Sigmoid colon (tissue), 7 donors: Measurements from ENCODE around the gene QSOX1. TPM values are rescaled to one million over a fixed set of nuclear protein-coding genes. Genes with fewer than 3 reads are reported as not detected.

ENCODE experiments used
- DNase-seq: peaks from one replicate; pipeline ENCODE4 v3.0.0-alpha.2; 2019
- H3K27ac ChIP-seq, 4 donors: fragments of 200-600 bp; sonication (generic); one replicate each; pipeline ENCODE4 v1.5.1; 2016 to 2019; ENCODE audit warnings: mild to moderate bottlenecking in 1 of 4
- H3K27me3 ChIP-seq, 3 donors: fragments of 200-600 bp; sonication (generic); one replicate each; pipeline ENCODE4 v1.5.1; 2019; ENCODE audit warnings: mild to moderate bottlenecking in 1 of 3
- H3K36me3 ChIP-seq, 4 donors: fragments of 200-600 bp; sonication (generic); one replicate each; pipeline ENCODE4 v1.5.1; 2016 to 2019
- H3K4me1 ChIP-seq, 4 donors: fragments of 200-600 bp; sonication (generic); one replicate each; pipeline ENCODE4 v1.5.1; 2017 to 2019
- H3K4me3 ChIP-seq, 4 donors: fragments of 200-600 bp; sonication (generic); one replicate each; pipeline ENCODE4 v1.5.1; 2017 to 2019; ENCODE audit warnings: mild to moderate bottlenecking in 2 of 4, moderate library complexity in 1 of 4
- H3K9me3 ChIP-seq, 4 donors: fragments of 200-600 bp in 3 of 4; sonication (generic) in 3 of 4; one replicate each; pipeline versions ENCODE4 v1.5.1 to v1.6.1; 2013 to 2019
- EP300 ChIP-seq, 4 donors: sonication (generic); formaldehyde crosslinking; IDR thresholded peaks; one replicate each; pipeline ENCODE4 v1.6.1; 2017; ENCODE audit warnings: antibody characterized with exemption in 4 of 4
- POLR2A ChIP-seq, 2 donors: fragments of 450-650 bp; IDR thresholded peaks; one replicate each; pipeline ENCODE4 v1.6.1; 2016; ENCODE audit warnings: antibody characterized with exemption in 2 of 2, mild to moderate bottlenecking in 2 of 2, moderate library complexity in 2 of 2
- POLR2AphosphoS5 ChIP-seq, 4 donors: sonication (generic); formaldehyde crosslinking; IDR thresholded peaks; one replicate each; pipeline ENCODE4 v1.6.1; 2017; ENCODE audit warnings: antibody characterized with exemption in 4 of 4
- WGBS, 2 donors: extraction: QIAGEN DNeasy Blood & Tissue Kit; methylation state at CpG; one replicate each; pipeline ENCODE4 v1.1.7; 2013; 5-methylcytosine and 5-hydroxymethylcytosine counted together
- intact Hi-C: fragments of 100-400 bp; cut with DNase I; formaldehyde crosslinking; loops from one replicate; pipeline ENCODE4 v1.15.1; 2023
- polyA plus RNA-seq, 3 donors: library from polyadenylated mRNA; stranded (reverse); fragments of 200-250 nt; gene quantifications; one replicate each; pipeline ENCODE4 v1.2.3, GENCODE V29; 2013
- total RNA-seq, 4 donors: library from RNA; depleted of rRNA; stranded (reverse); fragments of >200 nt; gene quantifications; one replicate each; pipeline ENCODE4 v1.1.0, GENCODE V29; 2016
- TF ChIP-seq, protein P1 (sequence below), 4 experiments: fragments of 450-650 bp in 3 of 4; fragments of 200-600 bp in 1 of 4; IDR thresholded peaks; one replicate each; pipeline ENCODE4 v1.5.1; 2016 to 2019; ENCODE audit warnings: antibody characterized with exemption in 4 of 4, mild to moderate bottlenecking in 3 of 4, moderate library complexity in 2 of 4
- donor health status: healthy with polysubstance abuse.
- donor health status: Bipolar disorder and iron deficiency.
- donor health status: healthy.

The QSOX1 gene
- total and polyA plus RNA-seq, 7 donors, result 26.4 to 175 (median 71.9) TPM

DNA sequence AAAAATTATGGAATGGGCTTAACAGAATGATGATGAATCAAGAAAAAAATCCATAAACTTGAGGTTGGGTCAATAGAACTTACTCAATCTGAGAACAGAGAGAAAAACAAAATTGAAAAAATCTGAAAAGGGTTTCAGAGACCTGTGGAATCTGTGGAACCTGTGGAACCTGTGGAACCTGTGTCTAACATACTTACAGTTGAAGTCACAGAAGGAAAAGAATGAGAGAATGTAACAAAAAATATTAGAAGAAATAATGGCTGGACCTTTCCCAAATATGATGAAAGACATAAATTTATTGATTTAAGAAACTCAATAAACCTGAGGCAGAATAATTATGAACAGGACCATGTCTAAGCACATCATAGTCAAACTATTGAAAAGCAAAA lies 17.7 kb upstream of the QSOX1 start:
- Histone ChIP-seq H3K27ac (no peak overlapping the region), H3K4me1 (no peaks in the 10 kb centered on the region), H3K27me3 (no peaks in the 10 kb centered on the region), H3K4me3 (no peak overlapping the region), H3K36me3 (no peaks in the 10 kb centered on the region), H3K9me3 (no peaks in the 10 kb centered on the region)
- no peak for DNase-seq
- TF ChIP-seq POLR2AphosphoS5 (IDR thresholded peaks at IDR 0.05), result no peak
- TF ChIP-seq POLR2A (IDR thresholded peaks at IDR 0.05), result no peak
- TF ChIP-seq EP300 (IDR thresholded peaks at IDR 0.05), result no peak
- TF ChIP-seq, protein P1, sequence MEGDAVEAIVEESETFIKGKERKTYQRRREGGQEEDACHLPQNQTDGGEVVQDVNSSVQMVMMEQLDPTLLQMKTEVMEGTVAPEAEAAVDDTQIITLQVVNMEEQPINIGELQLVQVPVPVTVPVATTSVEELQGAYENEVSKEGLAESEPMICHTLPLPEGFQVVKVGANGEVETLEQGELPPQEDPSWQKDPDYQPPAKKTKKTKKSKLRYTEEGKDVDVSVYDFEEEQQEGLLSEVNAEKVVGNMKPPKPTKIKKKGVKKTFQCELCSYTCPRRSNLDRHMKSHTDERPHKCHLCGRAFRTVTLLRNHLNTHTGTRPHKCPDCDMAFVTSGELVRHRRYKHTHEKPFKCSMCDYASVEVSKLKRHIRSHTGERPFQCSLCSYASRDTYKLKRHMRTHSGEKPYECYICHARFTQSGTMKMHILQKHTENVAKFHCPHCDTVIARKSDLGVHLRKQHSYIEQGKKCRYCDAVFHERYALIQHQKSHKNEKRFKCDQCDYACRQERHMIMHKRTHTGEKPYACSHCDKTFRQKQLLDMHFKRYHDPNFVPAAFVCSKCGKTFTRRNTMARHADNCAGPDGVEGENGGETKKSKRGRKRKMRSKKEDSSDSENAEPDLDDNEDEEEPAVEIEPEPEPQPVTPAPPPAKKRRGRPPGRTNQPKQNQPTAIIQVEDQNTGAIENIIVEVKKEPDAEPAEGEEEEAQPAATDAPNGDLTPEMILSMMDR (IDR thresholded peaks at IDR 0.05), result no peak
- intact Hi-C loops, result no loop called here

DNA sequence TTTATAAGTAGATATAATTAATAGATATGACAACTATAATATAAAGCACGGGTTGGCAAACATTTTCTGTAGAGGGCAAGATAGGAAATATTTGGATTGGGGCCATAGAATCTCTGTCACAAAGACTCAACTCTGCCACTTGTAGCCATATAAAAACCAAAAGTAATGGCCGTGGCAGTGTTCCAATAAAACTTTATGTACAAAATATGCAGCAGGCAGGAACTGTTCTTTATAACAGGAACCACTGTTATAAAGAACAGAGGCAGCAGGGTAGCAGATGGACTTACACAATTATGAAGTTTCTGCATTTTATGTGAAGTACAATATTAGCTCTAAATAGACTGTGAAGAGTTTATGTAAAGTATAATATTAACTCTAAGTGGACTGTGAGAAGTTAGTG lies 16.9 kb upstream of the QSOX1 start:
- no peak for DNase-seq
- no peaks in the 10 kb centered on the region for H3K9me3 ChIP-seq
- no peaks in the 10 kb centered on the region for H3K27me3 ChIP-seq
- 32 to 71% methylated on average over 2 of the region's 2 CpGs for WGBS, 2 donors
- H3K27ac ChIP-seq, result no peak overlapping the region
- H3K36me3 ChIP-seq, result no peaks in the 10 kb centered on the region
- no peaks in the 10 kb centered on the region for H3K4me1 ChIP-seq
- intact Hi-C loops, result no loop called here
- H3K4me3 ChIP-seq, result no peak overlapping the region
- TF ChIP-seq POLR2A (IDR thresholded peaks at IDR 0.05) (no peak), POLR2AphosphoS5 (IDR thresholded peaks at IDR 0.05) (no peak), EP300 (IDR thresholded peaks at IDR 0.05) (no peak)
- TF ChIP-seq, protein P1 (IDR thresholded peaks at IDR 0.05), result no peak

DNA sequence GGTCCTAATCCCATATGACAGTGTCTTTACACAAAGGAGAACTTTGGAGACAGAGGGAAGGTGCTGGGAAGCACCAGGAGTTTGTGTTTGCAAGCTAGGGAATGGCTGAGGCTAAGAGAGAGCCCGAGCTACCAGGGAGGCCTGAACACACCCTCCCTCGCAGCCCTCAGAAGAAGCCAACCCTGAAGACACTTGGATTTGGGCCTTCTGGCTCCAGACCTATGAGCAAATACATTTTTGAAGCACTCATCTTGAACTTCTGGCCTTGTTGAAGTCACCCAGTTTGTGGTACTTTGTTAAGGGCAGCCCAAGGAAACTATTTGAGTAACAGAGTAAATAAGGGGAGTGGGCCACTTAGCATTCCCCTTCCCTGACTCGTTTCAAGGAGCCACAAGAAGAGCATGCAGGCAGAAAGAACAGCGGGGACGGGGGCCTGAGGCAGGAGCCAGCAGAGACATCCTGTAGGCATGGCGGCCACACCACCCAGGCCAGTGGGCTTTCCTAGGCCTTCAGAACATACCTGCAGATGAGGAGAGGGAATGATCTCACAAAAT lies 13.2 kb upstream of the QSOX1 start:
- Histone ChIP-seq H3K27ac (no peak overlapping the region), H3K4me1 (no peaks in the 10 kb centered on the region), H3K4me3 (no peak overlapping the region), H3K36me3 (no peaks in the 10 kb centered on the region), H3K27me3 (no peaks in the 10 kb centered on the region), H3K9me3 (no peaks in the 10 kb centered on the region)
- intact Hi-C loops, result no loop called here
- WGBS, 2 donors, result 80 to 88% methylated on average over 6 of the region's 6 CpGs
- TF ChIP-seq, protein P1 (IDR thresholded peaks at IDR 0.05), result no peak
- TF ChIP-seq EP300 (IDR thresholded peaks at IDR 0.05) (no peak), POLR2AphosphoS5 (IDR thresholded peaks at IDR 0.05) (no peak), POLR2A (IDR thresholded peaks at IDR 0.05) (no peak)
- no peak for DNase-seq

DNA sequence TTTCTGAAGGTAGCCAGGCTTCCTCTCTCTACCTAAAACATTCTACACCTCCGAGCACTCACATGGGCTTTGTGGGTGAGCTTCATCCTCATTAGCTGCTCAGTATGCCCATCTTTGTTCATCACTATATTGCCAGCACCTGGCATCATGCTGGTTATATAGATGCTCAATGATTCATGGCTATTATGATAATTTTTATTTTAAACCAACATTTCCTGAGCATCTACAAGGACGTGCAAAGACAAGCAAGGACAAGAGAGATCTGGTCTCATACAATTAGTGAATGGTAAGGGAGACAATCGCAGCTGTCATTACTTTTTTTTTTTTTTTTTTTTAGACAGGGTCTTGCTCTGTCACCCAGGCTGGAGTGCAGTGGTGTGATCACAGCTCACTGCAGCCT lies 11.3 kb upstream of the QSOX1 start:
- H3K27me3 ChIP-seq, result no peaks in the 10 kb centered on the region
- H3K27ac ChIP-seq, result no peak overlapping the region
- no peaks in the 10 kb centered on the region for H3K4me1 ChIP-seq
- intact Hi-C loops, result no loop called here
- no peak overlapping the region for H3K4me3 ChIP-seq
- H3K9me3 ChIP-seq, result no peaks in the 10 kb centered on the region
- TF ChIP-seq EP300 (IDR thresholded peaks at IDR 0.05) (no peak), POLR2AphosphoS5 (IDR thresholded peaks at IDR 0.05) (no peak), POLR2A (IDR thresholded peaks at IDR 0.05) (no peak)
- no peaks in the 10 kb centered on the region for H3K36me3 ChIP-seq
- DNase-seq, result no peak
- 82 to 88% methylated on average over 3 of the region's 3 CpGs for WGBS, 2 donors

- peak overlapping the region in 1 of 4 donors; percentile 3 for H3K27ac ChIP-seq
- no peak overlapping the region for H3K4me3 ChIP-seq
- H3K36me3 ChIP-seq, result no peaks in the 10 kb centered on the region
- H3K4me1 ChIP-seq, result no peaks in the 10 kb centered on the region
- DNase-seq, result no peak
- intact Hi-C loops, result no loop called here
- no peak for TF ChIP-seq POLR2AphosphoS5 (IDR thresholded peaks at IDR 0.05)
- WGBS, 2 donors, result 69 to 78% methylated on average over 6 of the region's 6 CpGs
- H3K9me3 ChIP-seq, result no peaks in the 10 kb centered on the region
- H3K27me3 ChIP-seq, result no peaks in the 10 kb centered on the region
Measured at GRCh38 chr1:180144659-180145357, 9.9 kb upstream of the QSOX1 start.

DNA sequence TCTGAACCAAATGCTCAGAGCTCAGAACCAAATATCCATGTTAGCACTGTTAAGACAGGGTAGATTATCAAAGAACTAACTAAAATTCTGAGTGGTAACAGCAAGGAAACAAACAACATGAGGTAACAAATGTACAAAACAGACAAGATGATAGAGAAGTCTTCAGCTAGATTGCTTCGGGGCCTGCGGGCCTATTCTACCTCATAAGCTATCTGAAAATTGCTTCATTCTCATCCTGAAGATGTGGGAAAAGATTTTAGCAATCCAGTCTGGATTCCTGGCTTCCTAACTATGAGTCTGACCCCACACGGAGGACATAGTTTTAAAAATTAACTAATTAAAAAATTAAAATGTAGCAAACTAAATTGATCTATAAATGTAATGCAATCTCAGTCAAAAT lies 9.2 kb upstream of the QSOX1 start:
- H3K9me3 ChIP-seq, result no peaks in the 10 kb centered on the region
- WGBS, 2 donors, result 94 to 97% methylated on average over 3 of the region's 3 CpGs
- H3K27me3 ChIP-seq, result no peaks in the 10 kb centered on the region
- no peak overlapping the region for H3K4me3 ChIP-seq
- intact Hi-C loops, result no loop called here
- H3K36me3 ChIP-seq, result no peaks in the 10 kb centered on the region
- H3K27ac ChIP-seq, result no peak overlapping the region
- DNase-seq, result no peak
- H3K4me1 ChIP-seq, result no peaks in the 10 kb centered on the region
- TF ChIP-seq, protein P1 (IDR thresholded peaks at IDR 0.05), result no peak
- no peak for TF ChIP-seq POLR2AphosphoS5 (IDR thresholded peaks at IDR 0.05)
